Astrocyte of the cerebellum (primary cell): ENCODE measurements around the gene IL1A.

Experiments
- DNase-seq: peaks from one replicate; pipeline ENCODE4 v3.0.0-alpha.2; 2011; ENCODE audit warnings: low read depth
- H3K4me3 ChIP-seq: 2 replicates; pipeline ENCODE4 v1.5.1; 2011; ENCODE audit warnings: mild to moderate bottlenecking, low read depth, low read length, moderate library complexity
- in situ Hi-C: cut with HindIII; loops from 2 replicates; pipeline ENCODE4 v1.10.0; 2017; ENCODE audit warnings: low sequenced_read_pairs
- TF ChIP-seq, protein P1 (sequence below): IDR thresholded peaks from 2 replicates; pipeline ENCODE4 v1.5.1; 2012; ENCODE audit warnings: low read length, low read depth, moderate library complexity, mild to moderate bottlenecking; ENCODE audit errors: missing control alignments

The IL1A gene

DNA sequence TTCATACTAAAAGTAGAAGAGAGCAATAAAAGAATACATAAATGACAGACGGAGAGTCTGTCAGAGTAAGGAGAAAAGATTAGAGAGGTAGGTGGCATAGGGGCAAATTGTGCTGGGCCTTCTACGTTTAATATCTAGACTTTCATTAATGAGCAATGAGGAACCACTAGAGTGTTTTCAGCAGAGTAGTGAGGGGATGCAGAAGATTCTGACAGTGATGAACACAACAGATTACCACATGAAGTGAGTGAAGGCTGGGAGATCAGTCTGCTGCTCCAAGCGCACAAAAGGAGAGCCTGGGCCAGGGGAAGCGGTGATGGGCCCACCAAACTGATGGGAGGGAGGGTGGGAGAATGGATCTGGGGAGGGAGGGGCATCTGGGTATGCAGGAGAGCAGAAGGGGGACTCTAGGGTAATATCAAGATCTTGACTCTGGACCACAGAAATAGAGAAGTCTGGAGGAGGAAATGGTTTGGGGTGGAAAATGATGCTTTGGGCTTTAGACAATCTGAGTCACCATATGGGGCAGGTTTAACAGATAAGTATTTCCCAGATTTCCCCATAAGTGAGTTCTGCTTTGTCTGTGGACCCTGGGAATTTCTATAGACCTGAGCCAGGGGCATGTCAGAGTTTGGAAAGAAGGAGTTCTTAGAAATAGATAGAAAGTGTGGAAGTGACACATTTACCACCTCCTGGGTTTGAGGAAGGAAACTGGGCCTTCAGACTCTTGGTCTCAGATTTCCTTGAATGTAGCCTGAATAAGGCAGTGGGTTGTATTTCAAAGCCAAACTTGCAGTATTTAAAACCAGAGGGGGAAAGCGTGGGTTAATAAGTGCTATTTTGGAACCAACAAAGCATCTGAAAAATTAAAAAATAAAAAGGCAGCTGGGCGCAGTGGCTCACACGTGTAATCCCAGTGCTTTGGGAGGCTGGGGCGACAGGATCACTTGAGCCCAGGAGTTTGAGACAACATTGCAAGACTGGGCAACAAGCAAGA lies 15.0 kb upstream of the IL1A start:
- no peak overlapping the region for H3K4me3 ChIP-seq
- DNase-seq: no peak
- in situ Hi-C loops: no loop called here
- TF ChIP-seq, protein P1, sequence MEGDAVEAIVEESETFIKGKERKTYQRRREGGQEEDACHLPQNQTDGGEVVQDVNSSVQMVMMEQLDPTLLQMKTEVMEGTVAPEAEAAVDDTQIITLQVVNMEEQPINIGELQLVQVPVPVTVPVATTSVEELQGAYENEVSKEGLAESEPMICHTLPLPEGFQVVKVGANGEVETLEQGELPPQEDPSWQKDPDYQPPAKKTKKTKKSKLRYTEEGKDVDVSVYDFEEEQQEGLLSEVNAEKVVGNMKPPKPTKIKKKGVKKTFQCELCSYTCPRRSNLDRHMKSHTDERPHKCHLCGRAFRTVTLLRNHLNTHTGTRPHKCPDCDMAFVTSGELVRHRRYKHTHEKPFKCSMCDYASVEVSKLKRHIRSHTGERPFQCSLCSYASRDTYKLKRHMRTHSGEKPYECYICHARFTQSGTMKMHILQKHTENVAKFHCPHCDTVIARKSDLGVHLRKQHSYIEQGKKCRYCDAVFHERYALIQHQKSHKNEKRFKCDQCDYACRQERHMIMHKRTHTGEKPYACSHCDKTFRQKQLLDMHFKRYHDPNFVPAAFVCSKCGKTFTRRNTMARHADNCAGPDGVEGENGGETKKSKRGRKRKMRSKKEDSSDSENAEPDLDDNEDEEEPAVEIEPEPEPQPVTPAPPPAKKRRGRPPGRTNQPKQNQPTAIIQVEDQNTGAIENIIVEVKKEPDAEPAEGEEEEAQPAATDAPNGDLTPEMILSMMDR: no peak

DNA sequence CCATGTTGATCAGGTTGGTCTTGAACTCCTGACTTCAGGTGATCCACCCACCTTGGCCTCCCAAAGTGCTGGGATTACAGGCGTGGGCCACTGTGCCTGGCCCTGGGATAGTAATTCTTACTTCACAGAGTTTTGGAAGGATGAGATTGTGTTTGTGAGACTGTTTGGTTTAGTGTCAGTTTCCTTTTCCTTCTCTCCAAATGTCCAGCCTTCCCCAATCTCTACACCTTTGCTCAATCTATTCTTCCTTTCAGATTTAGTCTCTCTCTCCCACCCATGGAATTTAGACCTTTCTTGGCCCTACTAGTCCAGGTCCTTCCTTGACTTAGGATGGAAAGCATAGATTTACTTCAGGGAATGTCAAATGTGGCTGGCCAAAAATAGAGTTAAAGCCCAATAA lies 12.2 kb upstream of the IL1A start:
- TF ChIP-seq, protein P1: no peak
- in situ Hi-C loops: no loop called here
- H3K4me3 ChIP-seq: no peak overlapping the region
- DNase-seq: no peak

DNA sequence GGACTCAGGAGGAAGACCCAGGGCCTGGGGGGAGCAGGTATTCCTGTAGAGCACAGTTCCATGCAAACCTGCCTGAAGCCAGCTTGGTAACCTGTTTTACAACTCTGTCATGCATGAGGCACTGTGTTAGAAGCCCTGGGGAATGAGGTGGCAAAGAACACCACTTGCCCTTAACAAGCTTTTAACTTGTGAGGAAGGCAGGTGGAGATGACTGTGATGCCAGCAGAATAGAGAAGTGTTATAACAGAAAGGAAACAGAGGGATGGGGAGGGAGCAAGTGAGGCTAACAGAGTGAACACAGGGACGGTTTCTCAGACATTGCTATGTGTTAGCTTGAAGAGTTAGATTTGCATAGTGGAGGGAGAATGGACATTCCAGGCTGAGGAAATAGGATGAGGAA lies 11.5 kb upstream of the IL1A start:
- in situ Hi-C loops: no loop called here

DNA sequence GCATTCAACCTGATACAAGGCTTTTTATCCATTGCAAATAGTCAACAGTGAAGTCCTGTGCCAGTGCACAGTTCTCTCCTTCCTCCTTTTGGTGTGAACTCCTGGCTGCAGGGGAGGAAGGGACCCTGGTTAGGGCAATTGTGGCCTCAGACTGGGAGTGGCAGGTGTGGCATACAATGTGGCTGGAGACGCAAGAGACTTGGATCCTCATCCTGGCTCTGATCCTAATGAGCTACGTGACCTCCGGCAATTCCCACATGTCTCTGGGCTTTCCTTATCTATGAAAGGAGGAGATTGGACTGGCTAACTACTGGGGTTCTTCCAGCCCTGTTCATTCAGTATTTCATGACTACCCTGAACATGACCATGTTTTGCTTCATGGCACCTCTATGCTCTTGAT lies 10.5 kb upstream of the IL1A start:
- no peak for DNase-seq
- no peak overlapping the region for H3K4me3 ChIP-seq
- in situ Hi-C loops: no loop called here
- TF ChIP-seq, protein P1: no peak

More for the DNA sequence above, 11.5 kb upstream of the IL1A start:
- TF ChIP-seq, protein P1: no peak
- no peak for DNase-seq
- H3K4me3 ChIP-seq: no peak overlapping the region

DNA sequence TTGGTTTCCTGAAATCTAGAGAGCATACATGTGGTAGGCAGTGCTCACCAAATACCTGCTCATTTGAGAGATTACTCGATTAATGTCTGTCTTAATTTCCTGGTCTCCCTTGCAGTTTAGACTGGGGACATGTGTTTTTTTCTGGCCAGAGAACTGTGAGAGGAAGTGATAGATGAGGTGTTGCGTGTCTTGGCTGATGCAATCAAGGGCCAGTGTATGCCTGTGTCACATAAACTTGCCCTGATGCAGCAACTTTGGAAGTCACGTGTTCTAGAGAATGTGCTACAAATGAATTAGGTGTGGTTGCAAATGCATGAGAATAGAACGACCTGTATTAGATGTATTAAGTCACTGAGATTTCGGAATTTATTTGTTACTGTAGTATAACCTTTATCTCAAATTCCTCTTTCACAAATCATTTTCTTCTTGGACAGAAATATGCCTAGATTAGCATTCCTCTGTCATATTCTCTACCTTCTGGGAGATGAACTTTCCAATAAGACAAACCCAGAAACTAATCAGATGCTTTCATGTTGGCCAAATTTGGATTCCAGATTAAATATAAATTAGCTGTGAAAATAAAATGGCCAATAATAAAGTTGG lies 9.9 kb upstream of the IL1A start:
- no peak for DNase-seq
- TF ChIP-seq, protein P1: no peak
- in situ Hi-C loops: no loop called here
- H3K4me3 ChIP-seq: no peak overlapping the region

DNA sequence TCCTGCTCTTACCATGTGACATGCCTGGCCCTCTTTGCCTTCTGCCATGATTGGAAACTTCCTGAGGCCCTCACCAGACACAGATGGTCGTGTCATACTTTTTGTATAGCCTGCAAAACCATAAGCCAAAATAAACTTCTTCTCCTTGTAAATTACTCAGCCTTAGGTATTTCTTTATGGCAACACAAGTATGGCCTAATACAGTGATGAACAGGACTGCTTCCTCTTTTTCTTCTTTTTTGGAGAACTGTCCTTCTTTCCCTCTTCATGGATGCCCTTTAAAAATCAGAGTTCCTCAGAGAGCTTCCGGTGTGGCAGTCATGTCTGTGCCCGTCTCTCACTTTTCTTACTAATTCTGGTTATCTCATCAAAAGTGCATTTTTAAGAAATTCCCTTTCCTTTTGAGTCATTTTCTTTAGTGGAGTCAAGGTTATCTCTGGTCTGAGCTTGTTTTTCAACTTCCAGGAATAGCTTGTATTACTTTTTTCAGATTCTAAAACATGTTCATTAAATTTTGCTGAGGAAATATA lies 9.2 kb upstream of the IL1A start:
- in situ Hi-C loops: no loop called here
- TF ChIP-seq, protein P1: no peak
- no peak overlapping the region for H3K4me3 ChIP-seq
- no peak for DNase-seq
